Uterus (tissue), 4 donors: ENCODE measurements around the gene FER. TPM values are rescaled to one million over a fixed set of nuclear protein-coding genes. Genes with fewer than 3 reads are reported as not detected.

Source experiments
- DNase-seq, 2 donors: peaks; one replicate each; pipeline ENCODE4 v3.0.0-alpha.2; 2019 to 2020
- H3K27ac ChIP-seq, 2 donors: fragments of 200-600 bp; sonication (generic); 1 replicate in 1 of 2; 2 replicates in 1 of 2; pipeline ENCODE4 v1.5.1; 2016 to 2018
- H3K27me3 ChIP-seq, 2 donors: fragments of 200-600 bp; sonication (generic); one replicate each; pipeline ENCODE4 v1.5.1; 2018 to 2019; ENCODE audit warnings: control low read depth in 1 of 2
- H3K36me3 ChIP-seq, 2 donors: fragments of 200-600 bp; sonication (generic); one replicate each; pipeline ENCODE4 v1.5.1; 2019; ENCODE audit warnings: control low read depth in 1 of 2
- H3K4me1 ChIP-seq, 2 donors: fragments of 200-600 bp; sonication (generic); one replicate each; pipeline ENCODE4 v1.5.1; 2018 to 2019; ENCODE audit warnings: control low read depth in 1 of 2
- H3K4me3 ChIP-seq, 2 donors: fragments of 200-600 bp; sonication (generic); 1 replicate in 1 of 2; 2 replicates in 1 of 2; pipeline ENCODE4 v1.5.1; 2018 to 2019; ENCODE audit warnings: mild to moderate bottlenecking in 1 of 2
- H3K9me3 ChIP-seq, 2 donors: fragments of 200-600 bp; sonication (generic); one replicate each; pipeline ENCODE4 v1.5.1; 2019; ENCODE audit warnings: control low read depth in 1 of 2
- POLR2A ChIP-seq, 2 donors: fragments of 450-650 bp; IDR thresholded peaks; one replicate each; pipeline ENCODE4 v1.6.1; 2016; ENCODE audit warnings: antibody characterized with exemption in 2 of 2, mild to moderate bottlenecking in 1 of 2, moderate library complexity in 1 of 2
- intact Hi-C: fragments of 100-400 bp; cut with DNase I; formaldehyde crosslinking; loops from one replicate; pipeline ENCODE4 v1.15.1; 2023; ENCODE audit warnings: low total_unique reads
- total RNA-seq, 4 donors: library from RNA; depleted of rRNA in 3 of 4; stranded (reverse); fragments of >200 nt in 3 of 4; gene quantifications; one replicate each; pipeline versions ENCODE4 v1.1.0 to v1.2.4, GENCODE V29; 2014 to 2023
- TF ChIP-seq, protein P1 (sequence below), 4 experiments: fragments of 200-600 bp in 2 of 4; fragments of 450-650 bp in 2 of 4; sonication (generic) in 2 of 4; IDR thresholded peaks; one replicate each; pipeline ENCODE4 v1.5.1; 2016 to 2019; ENCODE audit warnings: antibody characterized with exemption in 4 of 4, mild to moderate bottlenecking in 2 of 4, moderate library complexity in 1 of 4
- donor health status: DM: yes; HTN: yes; CAD: no.

FER gene
- total RNA-seq, 4 donors from 2014 or later: 16.9 to 60.1 (median 38.0) TPM

DNA sequence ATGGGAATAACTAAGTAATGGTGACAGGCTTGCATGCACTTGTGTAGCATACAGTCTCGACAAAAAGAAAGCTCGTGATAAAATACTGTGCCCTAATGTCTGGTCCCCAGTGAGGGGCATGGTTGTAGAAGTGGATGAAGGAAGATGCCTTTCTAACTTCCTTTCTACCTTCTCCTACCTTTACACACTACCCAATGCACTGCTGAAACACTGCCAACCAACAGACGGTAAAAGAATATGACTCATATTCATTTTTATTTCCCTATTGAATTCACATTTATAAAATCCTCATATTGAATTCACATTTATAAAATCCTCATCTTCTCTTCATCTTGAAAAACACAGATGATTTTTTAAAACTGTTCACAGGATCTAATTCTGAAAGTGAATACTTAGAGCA is 439.1 kb downstream of the FER start:
- Histone ChIP-seq H3K27ac (no peak overlapping the region), H3K36me3 (no peaks in the 10 kb centered on the region), H3K27me3 (no peaks in the 10 kb centered on the region), H3K9me3 (no peaks in the 10 kb centered on the region), H3K4me1 (no peaks in the 10 kb centered on the region), H3K4me3 (no peak overlapping the region)
- TF ChIP-seq, protein P1, sequence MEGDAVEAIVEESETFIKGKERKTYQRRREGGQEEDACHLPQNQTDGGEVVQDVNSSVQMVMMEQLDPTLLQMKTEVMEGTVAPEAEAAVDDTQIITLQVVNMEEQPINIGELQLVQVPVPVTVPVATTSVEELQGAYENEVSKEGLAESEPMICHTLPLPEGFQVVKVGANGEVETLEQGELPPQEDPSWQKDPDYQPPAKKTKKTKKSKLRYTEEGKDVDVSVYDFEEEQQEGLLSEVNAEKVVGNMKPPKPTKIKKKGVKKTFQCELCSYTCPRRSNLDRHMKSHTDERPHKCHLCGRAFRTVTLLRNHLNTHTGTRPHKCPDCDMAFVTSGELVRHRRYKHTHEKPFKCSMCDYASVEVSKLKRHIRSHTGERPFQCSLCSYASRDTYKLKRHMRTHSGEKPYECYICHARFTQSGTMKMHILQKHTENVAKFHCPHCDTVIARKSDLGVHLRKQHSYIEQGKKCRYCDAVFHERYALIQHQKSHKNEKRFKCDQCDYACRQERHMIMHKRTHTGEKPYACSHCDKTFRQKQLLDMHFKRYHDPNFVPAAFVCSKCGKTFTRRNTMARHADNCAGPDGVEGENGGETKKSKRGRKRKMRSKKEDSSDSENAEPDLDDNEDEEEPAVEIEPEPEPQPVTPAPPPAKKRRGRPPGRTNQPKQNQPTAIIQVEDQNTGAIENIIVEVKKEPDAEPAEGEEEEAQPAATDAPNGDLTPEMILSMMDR (IDR thresholded peaks at IDR 0.05): no peak
- TF ChIP-seq POLR2A (IDR thresholded peaks at IDR 0.05): no peak
- DNase-seq: no peak
- intact Hi-C loops: no loop called here

GRCh38 chr5:109191153-109191558 is 443.5 kb downstream of the FER start:
- DNase-seq: no peak
- H3K36me3 ChIP-seq: no peaks in the 10 kb centered on the region
- no peaks in the 10 kb centered on the region for H3K4me1 ChIP-seq
- H3K27ac ChIP-seq: no peak overlapping the region
- no peaks in the 10 kb centered on the region for H3K9me3 ChIP-seq
- TF ChIP-seq, protein P1 (IDR thresholded peaks at IDR 0.05): no peak
- TF ChIP-seq POLR2A (IDR thresholded peaks at IDR 0.05): no peak
- intact Hi-C loops: no loop called here
- H3K27me3 ChIP-seq: no peaks in the 10 kb centered on the region
- no peak overlapping the region for H3K4me3 ChIP-seq

GRCh38 chr5:109192027-109192426 is 444.3 kb downstream of the FER start:
- Histone ChIP-seq H3K36me3 (no peaks in the 10 kb centered on the region), H3K4me1 (no peaks in the 10 kb centered on the region), H3K27me3 (no peaks in the 10 kb centered on the region), H3K4me3 (no peak overlapping the region), H3K27ac (no peak overlapping the region), H3K9me3 (no peaks in the 10 kb centered on the region)
- intact Hi-C loops: no loop called here
- TF ChIP-seq, protein P1 (IDR thresholded peaks at IDR 0.05): no peak
- TF ChIP-seq POLR2A (IDR thresholded peaks at IDR 0.05): no peak
- DNase-seq: no peak

DNA sequence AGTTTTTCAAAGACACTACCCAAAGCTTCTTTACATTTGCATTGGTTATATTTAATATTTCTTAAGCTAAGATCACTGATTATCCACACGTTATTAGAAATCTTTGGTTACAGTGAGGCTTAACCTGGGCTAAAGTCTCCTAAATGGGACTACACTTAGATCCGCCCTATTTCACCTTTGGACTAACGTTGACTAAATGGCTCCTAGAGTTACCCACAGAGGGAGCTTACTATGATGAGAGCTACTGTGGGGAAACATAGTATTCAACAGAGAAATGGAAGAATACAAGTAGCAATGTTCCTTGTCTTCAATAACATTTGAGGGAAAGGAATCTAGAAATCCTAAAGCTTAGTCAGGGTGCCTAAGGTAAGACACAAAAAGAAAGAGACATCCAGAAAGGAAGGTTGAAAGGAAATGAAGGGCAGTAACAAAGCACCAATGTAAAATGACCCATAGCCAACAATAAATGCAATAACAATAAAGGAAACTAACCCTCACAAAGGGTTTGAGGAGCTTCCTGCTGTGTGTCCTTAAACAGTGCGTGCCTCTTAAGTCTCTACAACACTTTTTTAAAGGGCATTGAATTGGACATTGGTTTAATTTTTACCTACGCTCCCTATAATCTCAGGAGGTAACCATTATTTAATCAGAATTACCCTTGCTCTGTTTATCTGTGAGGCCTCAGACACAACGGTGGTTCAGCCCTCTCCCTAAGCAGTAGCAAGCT is 445.0 kb downstream of the FER start:
- Histone ChIP-seq H3K4me1 (no peaks in the 10 kb centered on the region), H3K27ac (no peak overlapping the region), H3K4me3 (no peak overlapping the region), H3K27me3 (no peaks in the 10 kb centered on the region), H3K9me3 (no peaks in the 10 kb centered on the region), H3K36me3 (no peaks in the 10 kb centered on the region)
- no peak for DNase-seq
- TF ChIP-seq POLR2A (IDR thresholded peaks at IDR 0.05): no peak
- TF ChIP-seq, protein P1 (IDR thresholded peaks at IDR 0.05): no peak
- intact Hi-C loops: no loop called here

- intact Hi-C loops: no loop called here
- Histone ChIP-seq H3K27ac (no peak overlapping the region), H3K36me3 (no peaks in the 10 kb centered on the region), H3K4me1 (no peaks in the 10 kb centered on the region), H3K9me3 (no peaks in the 10 kb centered on the region), H3K27me3 (no peaks in the 10 kb centered on the region), H3K4me3 (no peak overlapping the region)
- no peak for TF ChIP-seq POLR2A (IDR thresholded peaks at IDR 0.05)
- TF ChIP-seq, protein P1 (IDR thresholded peaks at IDR 0.05): no peak
- DNase-seq: no peak
Measured at GRCh38 chr5:109195667-109196066, 448.0 kb downstream of the FER start.
